MM.1S (cell line): Measurements from ENCODE around the gene TGFBI.

ENCODE experiments used
- DNase-seq: peaks from one replicate; pipeline ENCODE4 v3.0.0-alpha.2; 2015
- H2AFZ ChIP-seq: fragments of 300-600 bp; sonication (generic); 2 replicates; pipeline ENCODE4 v1.6.0; 2016; ENCODE audit warnings: antibody characterized with exemption, low read length
- H3F3A ChIP-seq: fragments of 300-600 bp; sonication (generic); 2 replicates; pipeline ENCODE4 v1.6.1; 2016; ENCODE audit warnings: mild to moderate bottlenecking, antibody characterized with exemption, low read length, moderate library complexity, mixed read lengths; ENCODE audit not compliant: insufficient read depth
- H3K27ac ChIP-seq: fragments of 300-600 bp; sonication (generic); 2 replicates; pipeline ENCODE4 v1.5.1; 2016; ENCODE audit warnings: mild to moderate bottlenecking, low read length
- H3K27me3 ChIP-seq: fragments of 300-600 bp; sonication (generic); replicated peaks from 2 replicates; pipeline ENCODE4 v1.6.0; 2016; ENCODE audit warnings: low read length; ENCODE audit not compliant: insufficient read depth
- H3K36me3 ChIP-seq: fragments of 300-600 bp; sonication (generic); replicated peaks from 2 replicates; pipeline ENCODE4 v1.6.1; 2016; ENCODE audit warnings: mild to moderate bottlenecking, low read length, mixed read lengths; ENCODE audit not compliant: insufficient read depth
- H3K4me1 ChIP-seq: fragments of 300-600 bp; sonication (generic); 2 replicates; pipeline ENCODE4 v1.6.1; 2016; ENCODE audit warnings: low read length, mixed read lengths
- H3K4me2 ChIP-seq: fragments of 300-600 bp; sonication (generic); 2 replicates; pipeline ENCODE4 v1.6.0; 2016; ENCODE audit warnings: low read depth, low read length
- H3K4me3 ChIP-seq: fragments of 300-600 bp; sonication (generic); 2 replicates; pipeline ENCODE4 v1.5.1; 2016; ENCODE audit warnings: low read length, mixed read lengths
- H3K79me2 ChIP-seq: fragments of 300-600 bp; sonication (generic); 2 replicates; pipeline ENCODE4 v1.6.1; 2016; ENCODE audit warnings: mixed run types, low read length, mixed read lengths
- H3K9ac ChIP-seq: fragments of 300-600 bp; sonication (generic); 2 replicates; pipeline ENCODE4 v1.6.1; 2016; ENCODE audit warnings: low read length, mixed read lengths
- H3K9me2 ChIP-seq: fragments of 300-600 bp; sonication (generic); replicated peaks from 2 replicates; pipeline ENCODE4 v1.6.1; 2016; ENCODE audit warnings: mild to moderate bottlenecking, low read length, mixed read lengths; ENCODE audit not compliant: insufficient read depth
- H3K9me3 ChIP-seq: fragments of 300-600 bp; sonication (generic); replicated peaks from 2 replicates; pipeline ENCODE4 v1.6.1; 2016; ENCODE audit warnings: mild to moderate bottlenecking, low read length, mixed read lengths; ENCODE audit not compliant: insufficient read depth
- H4K20me1 ChIP-seq: fragments of 300-600 bp; sonication (generic); 2 replicates; pipeline ENCODE4 v1.6.1; 2016; ENCODE audit warnings: mild to moderate bottlenecking, low read length, moderate library complexity, mixed read lengths; ENCODE audit not compliant: insufficient read depth
- EZH2 ChIP-seq: fragments of 300-600 bp; sonication (generic); optimal IDR thresholded peaks from 2 replicates; pipeline ENCODE3; 2017; ENCODE audit warnings: low read depth, mild to moderate bottlenecking, antibody characterized with exemption, low read length, mixed read lengths
- EZH2phosphoT487 ChIP-seq: fragments of 300-600 bp; sonication (generic); IDR thresholded peaks from 2 replicates; pipeline ENCODE4 v1.6.1; 2018; ENCODE audit warnings: antibody characterized with exemption, low read length
- TF ChIP-seq, protein P1 (sequence below): fragments of 300-600 bp; sonication (generic); IDR thresholded peaks from 2 replicates; pipeline ENCODE4 v1.5.1; 2016; ENCODE audit warnings: antibody characterized with exemption, low read length, mixed read lengths

Gene TGFBI

DNA sequence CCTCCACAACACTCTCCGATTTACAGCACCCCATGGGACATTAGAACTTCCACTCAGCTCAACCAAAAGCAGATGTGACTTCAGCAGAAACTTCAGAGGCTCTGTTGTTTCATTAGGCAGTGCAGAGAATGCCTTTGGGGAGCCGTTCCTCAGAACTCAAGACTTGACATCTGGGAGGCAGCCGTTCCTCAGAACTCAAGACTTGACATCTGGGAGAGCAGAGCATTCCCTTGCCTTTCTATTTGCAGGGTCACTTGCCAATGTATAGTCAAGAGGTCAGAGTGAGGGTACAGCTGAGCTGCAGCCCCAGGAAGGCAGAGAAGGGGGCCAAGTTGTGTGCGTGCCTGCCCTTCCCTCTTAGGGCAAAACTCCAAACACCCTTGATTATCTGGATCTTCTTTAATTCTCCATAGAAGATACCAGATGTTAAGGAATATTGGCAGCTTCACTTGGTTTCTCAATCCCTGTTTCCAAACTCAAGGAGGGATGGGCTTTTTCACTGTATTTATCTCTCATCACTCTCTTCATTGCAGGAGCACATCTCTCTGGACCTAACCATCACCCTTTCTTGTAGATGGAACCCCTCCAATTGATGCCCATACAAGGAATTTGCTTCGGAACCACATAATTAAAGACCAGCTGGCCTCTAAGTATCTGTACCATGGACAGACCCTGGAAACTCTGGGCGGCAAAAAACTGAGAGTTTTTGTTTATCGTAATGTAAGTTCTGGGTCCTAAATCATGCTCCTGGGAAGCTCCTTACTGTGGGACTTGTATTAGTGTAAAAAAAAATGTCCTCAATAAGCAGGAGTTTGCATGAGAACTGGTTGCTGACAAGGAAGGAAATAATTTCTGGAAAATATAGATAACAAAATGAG, 25.6 kb downstream of the TGFBI start:
- no peaks in the 10 kb centered on the region for H3K9me2 ChIP-seq
- H3K9ac ChIP-seq = no peak overlapping the region
- TF ChIP-seq, protein P1, sequence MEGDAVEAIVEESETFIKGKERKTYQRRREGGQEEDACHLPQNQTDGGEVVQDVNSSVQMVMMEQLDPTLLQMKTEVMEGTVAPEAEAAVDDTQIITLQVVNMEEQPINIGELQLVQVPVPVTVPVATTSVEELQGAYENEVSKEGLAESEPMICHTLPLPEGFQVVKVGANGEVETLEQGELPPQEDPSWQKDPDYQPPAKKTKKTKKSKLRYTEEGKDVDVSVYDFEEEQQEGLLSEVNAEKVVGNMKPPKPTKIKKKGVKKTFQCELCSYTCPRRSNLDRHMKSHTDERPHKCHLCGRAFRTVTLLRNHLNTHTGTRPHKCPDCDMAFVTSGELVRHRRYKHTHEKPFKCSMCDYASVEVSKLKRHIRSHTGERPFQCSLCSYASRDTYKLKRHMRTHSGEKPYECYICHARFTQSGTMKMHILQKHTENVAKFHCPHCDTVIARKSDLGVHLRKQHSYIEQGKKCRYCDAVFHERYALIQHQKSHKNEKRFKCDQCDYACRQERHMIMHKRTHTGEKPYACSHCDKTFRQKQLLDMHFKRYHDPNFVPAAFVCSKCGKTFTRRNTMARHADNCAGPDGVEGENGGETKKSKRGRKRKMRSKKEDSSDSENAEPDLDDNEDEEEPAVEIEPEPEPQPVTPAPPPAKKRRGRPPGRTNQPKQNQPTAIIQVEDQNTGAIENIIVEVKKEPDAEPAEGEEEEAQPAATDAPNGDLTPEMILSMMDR = no peak
- TF ChIP-seq EZH2 (no peak), EZH2phosphoT487 (no peak)
- H3K36me3 ChIP-seq = no peaks in the 10 kb centered on the region
- no peaks in the 10 kb centered on the region for H3K4me1 ChIP-seq
- H3K79me2 ChIP-seq = no peaks in the 10 kb centered on the region
- H3K27me3 ChIP-seq = no peaks in the 10 kb centered on the region
- no peak overlapping the region for H3K4me3 ChIP-seq
- no peak for DNase-seq
- H3K27ac ChIP-seq = no peak overlapping the region
- no peaks in the 10 kb centered on the region for H4K20me1 ChIP-seq
- no peak overlapping the region for H3K4me2 ChIP-seq
- H2AFZ ChIP-seq = no peak overlapping the region
- no peaks in the 10 kb centered on the region for H3K9me3 ChIP-seq
- H3F3A ChIP-seq = no peaks in the 10 kb centered on the region

DNA sequence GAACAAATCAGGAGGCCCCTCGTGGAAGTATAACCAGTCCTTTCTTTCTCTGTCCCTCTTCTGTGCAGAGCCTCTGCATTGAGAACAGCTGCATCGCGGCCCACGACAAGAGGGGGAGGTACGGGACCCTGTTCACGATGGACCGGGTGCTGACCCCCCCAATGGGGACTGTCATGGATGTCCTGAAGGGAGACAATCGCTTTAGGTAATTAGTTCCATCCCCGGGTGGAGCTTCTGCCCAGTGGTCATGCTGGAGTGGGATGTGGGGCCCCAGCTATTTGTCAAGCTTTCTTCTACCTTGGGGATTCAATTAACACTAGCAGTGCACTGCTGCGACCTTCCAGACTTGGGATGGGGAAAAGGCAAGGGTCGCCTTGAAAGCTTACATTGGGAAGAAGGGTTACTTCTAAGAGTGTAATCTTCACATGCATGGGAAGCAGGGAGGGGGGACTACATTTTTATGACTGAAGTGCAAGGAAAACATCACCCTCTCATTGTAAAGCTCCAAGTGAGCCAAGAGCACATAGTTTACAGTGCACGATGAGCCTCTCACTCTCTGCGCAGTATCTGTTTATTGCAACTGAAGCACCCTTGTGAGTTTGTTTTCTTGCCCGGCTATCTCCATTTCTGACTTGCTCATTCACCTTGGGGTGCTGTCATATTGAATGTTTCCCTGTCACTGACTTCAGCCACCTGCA, 27.0 kb downstream of the TGFBI start:
- Histone ChIP-seq H3K79me2 (no peaks in the 10 kb centered on the region), H3K4me1 (no peaks in the 10 kb centered on the region), H4K20me1 (no peaks in the 10 kb centered on the region), H3K27me3 (no peaks in the 10 kb centered on the region), H2AFZ (no peak overlapping the region), H3K9ac (no peak overlapping the region), H3K4me2 (no peak overlapping the region), H3K9me2 (no peaks in the 10 kb centered on the region), H3K9me3 (no peaks in the 10 kb centered on the region), H3K36me3 (no peaks in the 10 kb centered on the region), H3K4me3 (no peak overlapping the region), H3K27ac (no peak overlapping the region), H3F3A (no peaks in the 10 kb centered on the region)
- no peak for DNase-seq
- no peak for TF ChIP-seq EZH2
- TF ChIP-seq, protein P1 = no peak
- TF ChIP-seq EZH2phosphoT487 = no peak

DNA sequence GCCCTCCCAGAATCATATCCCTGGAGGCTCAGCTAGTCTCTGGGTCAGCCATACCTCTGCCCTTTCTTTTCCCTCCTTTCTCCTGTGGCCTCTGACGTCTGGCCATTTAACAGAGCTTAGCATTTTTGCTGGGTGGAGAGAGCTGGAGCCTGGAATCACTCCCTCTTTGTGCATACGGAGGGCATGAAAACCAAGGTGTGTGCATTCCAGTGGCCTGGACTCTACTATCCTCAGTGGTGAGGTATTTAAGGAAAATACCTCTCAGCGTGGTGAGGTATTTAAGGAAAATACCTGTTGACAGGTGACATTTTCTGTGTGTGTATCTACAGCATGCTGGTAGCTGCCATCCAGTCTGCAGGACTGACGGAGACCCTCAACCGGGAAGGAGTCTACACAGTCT, 27.5 kb downstream of the TGFBI start:
- Histone ChIP-seq H3K36me3 (no peaks in the 10 kb centered on the region), H3K4me2 (no peak overlapping the region), H3K9ac (no peak overlapping the region), H3K9me2 (no peaks in the 10 kb centered on the region), H2AFZ (no peak overlapping the region), H3K27ac (no peak overlapping the region), H3K4me1 (no peaks in the 10 kb centered on the region), H3K27me3 (no peaks in the 10 kb centered on the region), H4K20me1 (no peaks in the 10 kb centered on the region), H3F3A (no peaks in the 10 kb centered on the region), H3K4me3 (no peak overlapping the region), H3K9me3 (no peaks in the 10 kb centered on the region), H3K79me2 (no peaks in the 10 kb centered on the region)
- TF ChIP-seq, protein P1 = no peak
- no peak for TF ChIP-seq EZH2
- no peak for TF ChIP-seq EZH2phosphoT487
- no peak for DNase-seq
